ENCODE results near the gene GABRB1.

The GABRB1 gene

GRCh38 chr4:47383829-47384427 lies 352.6 kb downstream of the GABRB1 start:
- peak; percentile 54 to 66 for DNase-seq (ENCODE audit: low read depth in 2 of 2)
- peak; percentile 28 for TF ChIP-seq CTCF (IDR thresholded peaks at IDR 0.05; ENCODE audit: low read depth, low read length)
- H3K4me3 ChIP-seq (replicated peaks in 1 of 2; ENCODE audit: low read depth in 2 of 2, low read length in 2 of 2): no peak overlapping the region

- no peak for DNase-seq (ENCODE audit: low read depth in 2 of 2)
- TF ChIP-seq CTCF (IDR thresholded peaks at IDR 0.05; ENCODE audit: low read depth, low read length): no peak
- H3K4me3 ChIP-seq (replicated peaks in 1 of 2; ENCODE audit: low read depth in 2 of 2, low read length in 2 of 2): no peak overlapping the region
These were observed 354.8 kb downstream of the GABRB1 start for GRCh38 chr4:47386146-47386545.

GRCh38 chr4:47386561-47387235 lies 355.3 kb downstream of the GABRB1 start:
- DNase-seq (ENCODE audit: low read depth in 2 of 2): no peak
- no peak overlapping the region for H3K4me3 ChIP-seq (replicated peaks in 1 of 2; ENCODE audit: low read depth in 2 of 2, low read length in 2 of 2)
- TF ChIP-seq CTCF (IDR thresholded peaks at IDR 0.05; ENCODE audit: low read depth, low read length): no peak

- peak; percentile 27 to 33 for DNase-seq (ENCODE audit: low read depth in 2 of 2)
- no peak overlapping the region for H3K4me3 ChIP-seq (replicated peaks in 1 of 2; ENCODE audit: low read depth in 2 of 2, low read length in 2 of 2)
- no peak for TF ChIP-seq CTCF (IDR thresholded peaks at IDR 0.05; ENCODE audit: low read depth, low read length)
These were observed 359.2 kb downstream of the GABRB1 start for GRCh38 chr4:47390428-47391125.

GRCh38 chr4:47391256-47391655 lies 359.9 kb downstream of the GABRB1 start:
- DNase-seq (ENCODE audit: low read depth in 2 of 2): no peak
- TF ChIP-seq CTCF (IDR thresholded peaks at IDR 0.05; ENCODE audit: low read depth, low read length): no peak
- no peak overlapping the region for H3K4me3 ChIP-seq (replicated peaks in 1 of 2; ENCODE audit: low read depth in 2 of 2, low read length in 2 of 2)

- no peak for DNase-seq (ENCODE audit: low read depth in 2 of 2)
- H3K4me3 ChIP-seq (replicated peaks in 1 of 2; ENCODE audit: low read depth in 2 of 2, low read length in 2 of 2): no peak overlapping the region
- no peak for TF ChIP-seq CTCF (IDR thresholded peaks at IDR 0.05; ENCODE audit: low read depth, low read length)
These were observed 375.0 kb downstream of the GABRB1 start for GRCh38 chr4:47406408-47406807.
